NOMO-1 (cell line): ENCODE results near the gene TGFB2.
A peak's percentile ranks its signal among the peaks of the same experiment; 100 is the strongest.

Experiments
- DNase-seq, 2 experiments: peaks; one replicate each; lab custom pipeline; 2025; ENCODE audit not compliant: unreplicated experiment in 2 of 2; lab: John Stamatoyannopoulos, UW

Gene TGFB2

DNA sequence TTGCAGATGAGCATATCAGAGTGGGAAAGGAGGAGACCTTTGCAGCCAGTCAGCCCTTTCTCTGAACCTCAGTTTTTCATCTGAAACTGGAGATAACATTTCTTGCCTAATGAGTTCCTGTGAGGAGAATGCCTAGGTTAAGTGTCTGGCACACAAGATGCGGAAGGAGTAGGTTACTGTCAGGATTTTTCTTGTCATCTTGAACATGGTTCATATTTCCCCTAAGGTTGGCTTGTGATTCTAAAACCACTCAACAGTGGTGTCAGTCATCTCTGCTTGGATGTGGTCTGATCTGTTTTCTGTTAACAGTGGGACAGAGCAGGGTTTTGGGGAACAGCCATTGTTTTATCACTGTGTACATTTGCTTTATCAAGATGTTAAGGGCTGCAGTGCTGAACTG lies 70.6 kb downstream of the TGFB2 start:
- no peak for DNase-seq

DNA sequence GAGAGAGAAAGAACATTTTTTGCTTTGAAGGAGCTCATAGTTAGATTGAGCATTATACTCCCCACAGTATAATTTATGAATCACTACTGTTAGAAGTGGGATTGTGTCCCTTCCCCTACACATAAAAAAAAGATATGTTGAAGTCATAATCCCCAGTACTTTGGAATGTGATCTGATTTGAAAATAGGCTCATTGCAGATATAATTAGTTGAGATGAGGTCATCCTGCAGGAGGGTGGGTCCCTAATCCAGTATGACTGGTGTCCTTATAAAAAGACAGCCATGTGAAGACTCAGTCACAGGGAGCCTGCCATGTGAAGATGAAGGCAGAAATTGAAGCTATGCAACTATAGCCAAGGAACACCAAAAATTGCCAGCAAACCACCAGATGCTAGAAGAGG lies 76.4 kb downstream of the TGFB2 start:
- no peak for DNase-seq

DNA sequence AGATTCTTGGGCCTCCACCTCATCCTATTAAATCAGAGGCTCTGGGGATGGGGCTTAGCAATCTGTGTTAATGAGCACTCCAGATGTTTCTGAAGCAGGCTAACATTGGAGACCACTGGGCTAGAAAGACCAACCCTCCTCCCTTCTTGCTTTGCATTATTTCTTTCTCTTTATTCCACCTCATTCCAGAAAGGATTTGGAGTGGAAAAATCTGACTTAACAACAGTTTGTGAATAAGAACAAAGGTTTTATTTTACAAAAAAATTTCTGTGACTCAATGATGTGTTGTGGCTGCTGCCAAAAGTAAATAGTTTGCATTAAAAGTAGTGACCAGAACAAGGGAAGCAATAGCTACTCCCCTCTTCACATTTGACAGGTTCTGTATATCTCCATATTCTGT lies 79.4 kb downstream of the TGFB2 start:
- no peak for DNase-seq

GRCh38 chr1:218425647-218426342 lies 80.7 kb downstream of the TGFB2 start:
- no peak for DNase-seq

DNA sequence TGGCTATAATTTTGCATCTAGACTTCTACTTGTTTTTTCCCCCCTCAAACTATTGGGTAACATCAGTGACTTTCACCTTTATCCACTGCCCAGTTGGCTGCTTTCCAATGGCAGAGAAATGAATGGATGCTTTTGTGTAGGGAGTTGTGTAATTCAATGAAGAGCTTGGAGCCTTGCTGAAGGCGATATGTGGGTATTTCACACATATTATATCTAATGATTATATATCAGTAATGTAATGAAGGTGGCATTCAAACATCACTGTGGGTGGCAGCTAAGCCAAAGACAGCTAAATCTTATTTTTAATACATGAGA lies 81.2 kb downstream of the TGFB2 start:
- DNase-seq: no peak

GRCh38 chr1:218429301-218429700 lies 84.2 kb downstream of the TGFB2 start:
- no peak for DNase-seq

DNA sequence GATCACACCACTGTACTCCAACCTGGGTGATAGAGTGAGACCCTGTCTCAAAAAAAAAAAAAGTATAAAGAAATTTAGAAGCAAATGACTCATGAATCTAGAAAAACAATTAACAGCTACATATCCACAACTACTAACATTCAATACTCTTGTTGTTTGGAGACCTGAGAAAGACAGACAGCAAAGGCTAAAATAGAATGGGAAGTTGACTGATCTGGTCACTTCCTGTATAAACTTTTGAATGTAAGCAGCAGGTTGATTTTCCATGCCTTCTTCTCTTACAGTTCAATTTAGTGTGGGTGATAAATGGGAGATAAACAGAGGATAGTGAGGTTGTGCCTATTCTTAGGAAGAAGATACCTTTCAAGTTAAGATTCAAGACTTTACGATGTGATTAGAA lies 85.2 kb downstream of the TGFB2 start:
- no peak for DNase-seq

GRCh38 chr1:218430822-218431221 lies 85.7 kb downstream of the TGFB2 start:
- DNase-seq: no peak

GRCh38 chr1:218431476-218431875 lies 86.3 kb downstream of the TGFB2 start:
- DNase-seq: no peak

GRCh38 chr1:218433744-218434143 lies 88.6 kb downstream of the TGFB2 start:
- DNase-seq: no peak

GRCh38 chr1:218435528-218435927 lies 90.4 kb downstream of the TGFB2 start:
- DNase-seq: no peak

DNA sequence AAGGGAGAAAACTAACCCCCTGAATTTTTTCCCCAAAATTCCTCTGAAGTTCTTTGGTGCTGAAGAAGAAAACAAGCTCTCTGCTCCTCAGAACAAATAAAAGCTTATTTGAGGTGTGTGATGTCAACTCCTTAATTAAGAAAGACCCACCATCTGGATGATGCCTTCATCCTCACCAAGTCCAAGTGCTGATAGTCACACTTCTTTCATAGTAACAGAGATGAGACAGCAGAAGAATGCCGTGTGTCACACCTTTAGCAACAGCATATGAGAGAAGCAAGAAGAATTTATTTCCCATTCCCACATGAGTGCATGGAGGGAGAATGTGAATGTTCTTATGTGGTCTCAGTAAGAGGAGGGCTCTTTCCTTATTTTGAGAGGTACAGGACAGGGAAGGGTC lies 91.2 kb downstream of the TGFB2 start:
- no peak for DNase-seq

- DNase-seq: no peak
Measured at GRCh38 chr1:218436997-218437396, 91.9 kb downstream of the TGFB2 start.

DNA sequence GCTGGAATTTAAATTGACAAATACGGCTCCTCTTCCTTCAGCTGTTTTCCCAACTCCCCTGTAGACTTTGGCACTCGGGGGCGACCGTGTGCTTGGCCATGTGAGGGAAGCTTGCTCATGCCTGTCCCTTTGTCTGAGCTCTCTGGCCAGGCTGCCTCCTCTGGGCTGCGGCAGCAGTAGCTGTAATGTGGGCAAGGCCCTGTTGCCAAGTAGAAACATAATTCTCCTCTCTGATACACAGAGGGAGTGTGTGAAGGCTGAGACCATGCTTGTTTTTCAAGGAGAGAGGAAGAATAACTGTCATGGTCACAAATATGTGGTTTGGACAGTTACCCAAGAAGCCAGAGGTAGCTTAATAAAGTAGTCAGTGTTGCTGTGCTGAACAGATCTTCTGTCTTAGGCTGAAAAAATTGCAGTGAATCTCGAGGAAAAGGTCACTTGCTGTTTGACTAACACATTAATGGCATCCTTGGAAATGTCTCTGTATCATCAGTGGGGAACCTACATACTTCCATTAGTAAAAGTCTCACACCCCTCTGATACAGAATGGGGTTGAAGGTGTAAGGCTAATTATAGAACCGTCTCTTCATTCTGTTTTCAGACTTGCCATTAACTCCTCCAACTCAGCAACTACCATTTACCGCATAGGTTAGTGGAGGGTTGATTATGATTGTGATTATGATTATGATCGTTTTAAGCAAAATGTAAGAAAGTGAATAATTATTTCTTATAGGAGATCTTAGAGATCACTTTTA lies 94.6 kb downstream of the TGFB2 start:
- no peak for DNase-seq

DNA sequence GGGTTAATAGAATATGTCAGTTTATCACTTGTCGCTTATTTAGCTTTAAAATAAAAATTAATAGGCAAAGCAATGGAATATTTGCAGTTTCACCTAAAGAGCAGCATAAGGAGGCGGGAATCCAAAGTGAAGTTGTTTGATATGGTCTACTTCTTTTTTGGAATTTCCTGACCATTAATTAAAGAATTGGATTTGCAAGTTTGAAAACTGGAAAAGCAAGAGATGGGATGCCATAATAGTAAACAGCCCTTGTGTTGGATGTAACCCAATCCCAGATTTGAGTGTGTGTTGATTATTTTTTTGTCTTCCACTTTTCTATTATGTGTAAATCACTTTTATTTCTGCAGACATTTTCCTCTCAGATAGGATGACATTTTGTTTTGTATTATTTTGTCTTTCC lies 98.1 kb downstream of the TGFB2 start:
- no peak for DNase-seq

GRCh38 chr1:218444173-218444572 lies 99.0 kb downstream of the TGFB2 start:
- DNase-seq: no peak

DNA sequence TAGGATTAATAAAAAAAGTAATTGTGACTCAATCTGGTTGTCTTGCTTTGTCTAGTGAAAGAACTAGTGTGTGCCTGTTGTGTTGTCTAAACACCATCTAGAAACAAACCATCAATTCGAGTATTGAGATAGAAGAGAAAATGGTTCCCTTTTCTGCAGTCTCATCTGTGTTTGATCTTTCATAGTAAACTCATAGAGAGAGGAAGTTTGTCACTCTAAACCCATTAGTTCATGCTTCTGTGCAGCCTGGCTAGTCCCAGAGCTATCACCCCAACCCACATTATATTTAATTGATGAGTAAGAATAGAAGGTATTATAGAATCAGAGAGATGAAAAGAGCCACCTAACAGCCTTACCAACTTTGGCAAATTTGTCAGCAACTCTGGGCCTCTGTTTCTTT lies 99.5 kb downstream of the TGFB2 start:
- no peak for DNase-seq

DNA sequence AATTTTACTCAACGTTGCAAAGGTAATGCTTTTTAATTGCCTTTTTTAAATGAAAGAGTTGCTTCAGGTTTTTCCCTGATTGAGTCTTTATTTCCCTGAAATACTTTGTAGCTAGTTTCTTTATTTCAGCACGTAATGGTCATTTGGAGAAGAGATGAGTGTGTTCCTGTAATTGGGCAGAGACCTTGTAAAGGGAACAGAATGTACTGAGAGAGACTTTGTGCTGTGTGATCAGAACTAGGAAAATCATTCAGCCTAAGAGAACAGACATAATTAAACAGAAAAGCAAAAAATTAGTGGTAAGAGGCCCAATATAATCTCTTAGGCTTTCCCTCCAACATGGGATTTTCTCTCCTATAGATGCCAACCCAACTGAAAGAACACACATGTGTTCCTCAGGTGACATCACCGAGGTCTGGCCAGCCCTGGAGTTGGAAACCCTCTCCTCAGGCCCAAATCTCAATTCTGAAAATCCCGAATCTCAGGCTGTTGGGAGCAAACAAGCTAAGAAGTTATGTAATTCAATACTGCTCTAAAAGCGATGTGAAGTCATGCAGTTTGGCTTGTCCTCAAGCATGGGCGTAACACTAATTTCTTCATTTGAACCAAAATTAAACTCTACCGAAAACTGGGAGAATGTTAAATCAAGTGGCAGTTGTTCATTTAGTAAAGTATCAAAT lies 102.0 kb downstream of the TGFB2 start:
- no peak for DNase-seq

GRCh38 chr1:218451415-218451814 lies 106.3 kb downstream of the TGFB2 start:
- DNase-seq: no peak

DNA sequence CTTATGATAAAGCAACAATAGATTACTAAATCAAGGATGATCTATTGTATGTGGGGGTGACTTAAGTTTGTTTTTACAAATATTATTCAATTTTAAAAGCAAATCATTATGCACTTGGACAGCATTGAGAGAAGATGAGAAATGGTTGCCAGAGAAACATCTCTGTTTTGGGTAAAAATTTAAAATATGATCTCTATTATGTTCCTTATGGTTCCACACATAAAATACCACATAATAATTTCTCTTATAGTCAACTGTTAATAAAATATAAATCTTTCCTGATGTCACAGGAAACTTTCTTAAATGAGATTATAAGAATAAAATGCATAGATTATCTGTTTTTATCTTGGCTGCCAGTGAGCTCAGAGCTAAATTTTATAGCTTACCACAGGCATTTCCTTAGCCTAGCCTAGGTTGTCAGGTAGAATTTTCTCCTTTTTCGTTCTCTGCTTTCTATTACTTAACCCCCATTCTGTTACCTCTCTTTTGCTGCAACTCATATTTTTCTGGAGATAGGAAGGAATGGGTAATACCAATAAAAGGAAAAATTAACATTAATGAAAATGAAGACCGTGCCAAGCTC lies 109.7 kb downstream of the TGFB2 start:
- no peak for DNase-seq

DNA sequence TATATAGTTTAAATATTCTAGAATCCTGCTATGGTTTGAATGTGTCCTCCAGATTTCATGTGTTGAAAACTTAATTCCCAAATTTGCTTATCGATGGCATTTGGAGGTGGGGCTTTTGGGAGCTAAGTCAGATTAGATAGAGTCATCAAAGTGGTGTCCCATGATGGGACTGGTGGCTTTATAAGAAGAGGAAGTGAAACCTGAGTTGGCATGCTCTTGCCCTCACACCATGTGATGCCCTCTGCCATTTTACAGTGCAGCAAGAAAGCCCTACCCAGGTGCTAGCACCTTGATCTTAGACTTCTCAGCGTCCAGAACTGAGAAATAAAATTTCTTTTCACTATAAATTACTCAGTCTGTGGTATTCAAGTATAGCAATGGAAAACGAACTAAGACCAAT lies 111.3 kb downstream of the TGFB2 start:
- peak; percentile 35 to 48 for DNase-seq

DNA sequence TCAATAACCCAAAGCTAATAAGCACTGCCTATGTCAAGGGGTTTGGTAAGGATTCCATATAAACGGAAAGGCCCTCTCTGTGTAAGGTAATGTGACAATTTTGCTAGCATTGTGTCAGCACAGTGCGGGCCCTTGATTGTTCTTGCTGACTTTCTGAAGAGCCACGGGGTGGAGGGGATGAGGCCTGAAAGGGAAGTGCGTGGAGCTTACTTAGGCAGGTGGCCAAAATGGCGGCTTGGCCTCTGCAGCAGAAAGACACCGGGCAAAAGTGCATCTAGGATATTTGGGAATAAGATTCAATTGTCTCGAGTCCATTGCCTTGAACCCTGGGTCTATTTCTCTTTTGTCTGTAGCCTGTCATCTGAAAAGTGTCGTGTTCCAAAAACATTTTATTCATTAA lies 114.3 kb downstream of the TGFB2 start:
- no peak for DNase-seq
